Astrocyte (in vitro differentiated cells and primary cell): Measurements from ENCODE around the gene TRAPPC10.

ENCODE experiments used
- EZH2 ChIP-seq: IDR thresholded peaks from 2 replicates; pipeline ENCODE4 v1.6.1; 2012; ENCODE audit warnings: mild to moderate bottlenecking, low read length, inconsistent platforms; ENCODE audit not compliant: insufficient read depth
- TF ChIP-seq, protein P1 (sequence below): IDR thresholded peaks from 2 replicates; pipeline ENCODE4 v1.5.1; 2011; ENCODE audit warnings: low read depth, mild to moderate bottlenecking, inconsistent platforms, low read length, moderate library complexity; ENCODE audit not compliant: insufficient read depth

DNA sequence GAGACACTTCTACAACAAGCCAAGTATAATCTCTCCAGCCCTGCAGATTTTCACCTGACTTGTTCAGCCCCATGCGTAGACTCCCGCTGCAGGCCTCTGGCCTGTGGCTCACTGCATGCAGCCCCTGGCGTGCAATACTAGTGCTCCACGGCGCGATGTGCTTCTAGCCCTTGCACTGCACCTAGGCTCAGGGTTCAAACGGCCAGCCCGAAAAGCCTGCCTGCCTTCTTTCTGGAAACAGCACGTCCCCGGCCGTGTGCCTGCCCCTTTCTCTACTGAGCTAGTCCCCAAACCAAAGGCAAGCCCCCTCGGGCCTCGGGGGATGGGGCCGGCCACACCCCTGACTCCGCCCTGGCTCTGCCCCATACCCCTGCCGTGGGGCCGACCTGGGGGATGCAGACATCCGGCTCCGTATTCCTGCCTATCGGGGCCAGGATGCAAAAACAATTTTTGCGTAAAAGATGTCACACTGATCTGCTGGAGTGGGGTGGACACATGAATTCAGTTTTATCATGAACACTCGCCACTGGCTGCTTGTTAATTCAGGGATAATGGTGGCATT is 26.3 kb upstream of the TRAPPC10 start:
- TF ChIP-seq, protein P1, sequence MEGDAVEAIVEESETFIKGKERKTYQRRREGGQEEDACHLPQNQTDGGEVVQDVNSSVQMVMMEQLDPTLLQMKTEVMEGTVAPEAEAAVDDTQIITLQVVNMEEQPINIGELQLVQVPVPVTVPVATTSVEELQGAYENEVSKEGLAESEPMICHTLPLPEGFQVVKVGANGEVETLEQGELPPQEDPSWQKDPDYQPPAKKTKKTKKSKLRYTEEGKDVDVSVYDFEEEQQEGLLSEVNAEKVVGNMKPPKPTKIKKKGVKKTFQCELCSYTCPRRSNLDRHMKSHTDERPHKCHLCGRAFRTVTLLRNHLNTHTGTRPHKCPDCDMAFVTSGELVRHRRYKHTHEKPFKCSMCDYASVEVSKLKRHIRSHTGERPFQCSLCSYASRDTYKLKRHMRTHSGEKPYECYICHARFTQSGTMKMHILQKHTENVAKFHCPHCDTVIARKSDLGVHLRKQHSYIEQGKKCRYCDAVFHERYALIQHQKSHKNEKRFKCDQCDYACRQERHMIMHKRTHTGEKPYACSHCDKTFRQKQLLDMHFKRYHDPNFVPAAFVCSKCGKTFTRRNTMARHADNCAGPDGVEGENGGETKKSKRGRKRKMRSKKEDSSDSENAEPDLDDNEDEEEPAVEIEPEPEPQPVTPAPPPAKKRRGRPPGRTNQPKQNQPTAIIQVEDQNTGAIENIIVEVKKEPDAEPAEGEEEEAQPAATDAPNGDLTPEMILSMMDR: no peak
- TF ChIP-seq EZH2: no peak
